Nephron progenitor cell (in vitro differentiated cells): ENCODE data around the gene MXRA8.

Experiments used
- DNase-seq: peaks from one replicate; pipeline ENCODE4 v3.0.0; 2021
- H3K27ac Mint-ChIP-seq: 2 replicates; pipeline ENCODE4 v1.8.0; 2021; ENCODE audit warnings: mild to moderate bottlenecking, moderate library complexity, mixed read lengths
- H3K27me3 Mint-ChIP-seq: 2 replicates; pipeline ENCODE4 v1.8.0; 2021; ENCODE audit warnings: mild to moderate bottlenecking, low read depth, mixed read lengths; ENCODE audit not compliant: poor library complexity
- H3K36me3 Mint-ChIP-seq: 2 replicates; pipeline ENCODE4 v1.8.0; 2021; ENCODE audit warnings: low read depth, mixed read lengths
- H3K4me1 Mint-ChIP-seq: 2 replicates; pipeline ENCODE4 v1.8.0; 2021; ENCODE audit warnings: mixed read lengths
- H3K4me3 Mint-ChIP-seq: 2 replicates; pipeline ENCODE4 v1.8.0; 2021; ENCODE audit warnings: mild to moderate bottlenecking, moderate library complexity, mixed read lengths
- H3K9me3 Mint-ChIP-seq: 2 replicates; pipeline ENCODE4 v1.8.0; 2021; ENCODE audit warnings: mild to moderate bottlenecking, moderate library complexity, mixed read lengths
- TF ChIP-seq, protein P1 (sequence below): fragments of 200-600 bp; sonication (generic); IDR thresholded peaks from 2 replicates; pipeline ENCODE4 v1.5.0; 2021; ENCODE audit warnings: antibody characterized with exemption

Gene MXRA8

DNA sequence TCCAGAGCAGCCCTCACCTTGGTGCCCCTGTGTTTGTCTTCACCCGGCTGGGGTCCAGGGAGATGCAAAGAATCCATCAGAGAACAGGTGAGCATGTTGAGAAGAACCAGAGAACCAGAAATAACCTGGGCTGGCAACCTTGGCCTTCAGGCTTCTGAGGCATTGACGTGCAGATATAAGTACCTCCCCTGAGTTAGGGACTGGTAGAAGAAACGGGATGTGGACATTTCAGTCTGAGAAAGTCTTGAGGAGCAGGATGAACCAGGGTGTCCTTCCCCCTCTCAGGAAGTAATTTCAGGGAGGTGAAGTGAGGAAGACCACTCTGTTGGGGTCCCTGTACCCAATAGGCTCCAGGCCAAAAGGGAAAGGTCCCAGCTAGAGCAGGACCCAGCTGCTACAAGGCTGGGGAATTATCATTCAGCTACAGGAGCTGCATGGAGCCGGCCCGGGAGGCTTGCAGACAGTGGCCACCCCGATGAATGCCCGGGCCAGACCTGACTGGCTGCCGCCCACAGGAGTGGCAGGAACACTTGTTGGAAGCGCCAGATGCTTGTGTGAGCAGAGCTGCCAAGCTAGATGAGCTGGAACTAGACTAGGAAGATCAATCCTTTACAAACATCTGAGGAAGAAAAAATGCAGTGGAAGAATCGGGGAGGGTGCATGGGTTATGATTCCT is 18.3 kb upstream of the MXRA8 start:
- TF ChIP-seq, protein P1, sequence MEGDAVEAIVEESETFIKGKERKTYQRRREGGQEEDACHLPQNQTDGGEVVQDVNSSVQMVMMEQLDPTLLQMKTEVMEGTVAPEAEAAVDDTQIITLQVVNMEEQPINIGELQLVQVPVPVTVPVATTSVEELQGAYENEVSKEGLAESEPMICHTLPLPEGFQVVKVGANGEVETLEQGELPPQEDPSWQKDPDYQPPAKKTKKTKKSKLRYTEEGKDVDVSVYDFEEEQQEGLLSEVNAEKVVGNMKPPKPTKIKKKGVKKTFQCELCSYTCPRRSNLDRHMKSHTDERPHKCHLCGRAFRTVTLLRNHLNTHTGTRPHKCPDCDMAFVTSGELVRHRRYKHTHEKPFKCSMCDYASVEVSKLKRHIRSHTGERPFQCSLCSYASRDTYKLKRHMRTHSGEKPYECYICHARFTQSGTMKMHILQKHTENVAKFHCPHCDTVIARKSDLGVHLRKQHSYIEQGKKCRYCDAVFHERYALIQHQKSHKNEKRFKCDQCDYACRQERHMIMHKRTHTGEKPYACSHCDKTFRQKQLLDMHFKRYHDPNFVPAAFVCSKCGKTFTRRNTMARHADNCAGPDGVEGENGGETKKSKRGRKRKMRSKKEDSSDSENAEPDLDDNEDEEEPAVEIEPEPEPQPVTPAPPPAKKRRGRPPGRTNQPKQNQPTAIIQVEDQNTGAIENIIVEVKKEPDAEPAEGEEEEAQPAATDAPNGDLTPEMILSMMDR = no peak
- Mint-ChIP-seq H3K9me3 (no peaks in the 10 kb centered on the region), H3K4me3 (peak overlapping the region; percentile 89), H3K27ac (peak overlapping the region; percentile 75), H3K27me3 (no peaks in the 10 kb centered on the region), H3K36me3 (no peaks in the 10 kb centered on the region), H3K4me1 (peaks cover 20% of the 10 kb centered on the region)
- DNase-seq = no peak

DNA sequence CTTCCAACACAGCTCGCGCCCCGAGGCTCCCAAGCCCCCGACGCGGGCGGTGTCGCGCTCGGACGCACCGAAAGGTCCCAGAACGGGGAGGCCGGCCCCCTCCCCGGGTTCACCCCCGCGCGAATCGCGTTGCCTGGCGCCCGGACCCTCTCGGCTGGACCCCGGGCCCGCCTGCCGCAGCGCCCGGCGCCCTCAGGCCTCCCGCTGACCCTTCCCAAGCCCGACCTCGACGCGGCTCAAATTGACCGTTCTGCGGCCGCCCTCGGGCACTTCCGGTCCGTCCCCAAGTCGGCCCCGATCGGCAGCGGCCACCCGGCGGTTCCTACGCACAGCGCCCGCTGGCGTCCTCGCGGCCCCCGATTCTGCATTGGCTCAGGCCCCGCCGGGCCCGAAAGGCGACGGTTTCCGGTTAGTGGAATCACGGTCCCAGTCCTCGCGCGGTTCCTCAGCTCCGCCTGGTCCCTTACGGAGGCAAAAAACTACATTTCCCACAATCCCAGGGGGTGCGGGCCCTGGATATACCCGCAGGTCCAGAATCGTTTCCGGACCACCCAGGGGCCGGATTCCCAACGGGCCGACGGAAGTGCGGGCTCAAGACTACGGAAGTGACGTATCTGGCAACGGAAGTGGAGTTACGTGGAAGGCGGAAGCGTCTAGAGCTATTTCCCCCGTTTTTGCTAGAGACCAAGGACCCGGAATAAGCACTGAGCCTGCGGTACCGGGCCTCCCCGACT is 16.7 kb upstream of the MXRA8 start, which contains the start of gene AURKAIP1:
Gene AURKAIP1 (minus strand): TSS at position 279 of the 734 bp plus-strand sequence. CDS start 451 bp downstream, outside the sequence.
- H3K27me3 Mint-ChIP-seq = no peaks in the 10 kb centered on the region
- TF ChIP-seq, protein P1 = no peak
- peak within 1 kb of the TSS; percentile 98 for H3K27ac Mint-ChIP-seq
- H3K4me3 Mint-ChIP-seq = peak within 1 kb of the TSS; percentile 89
- peak; percentile 97 for DNase-seq
- no peaks in the 10 kb centered on the region for H3K9me3 Mint-ChIP-seq
- peaks cover 20% of the 10 kb centered on the region for H3K4me1 Mint-ChIP-seq
- no peaks in the 10 kb centered on the region for H3K36me3 Mint-ChIP-seq

DNA sequence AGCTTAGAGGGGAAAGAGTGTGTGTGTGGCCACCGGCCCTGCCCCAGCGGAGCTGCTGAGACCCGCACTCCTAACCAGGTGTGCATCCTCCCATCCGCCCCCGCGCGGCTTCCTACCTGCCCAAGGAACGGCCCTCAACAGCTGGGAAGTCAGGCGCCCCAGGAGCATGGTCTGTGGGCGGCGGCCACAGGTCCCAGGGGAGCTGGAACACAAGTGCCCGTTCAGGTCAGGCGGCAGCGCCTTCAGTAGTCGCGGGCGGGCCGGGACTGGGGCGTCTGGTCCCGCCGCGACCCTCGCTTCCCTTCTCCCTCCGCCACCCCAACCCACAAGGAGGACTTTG is 16.2 kb upstream of the MXRA8 start:
- Mint-ChIP-seq H3K9me3 (no peaks in the 10 kb centered on the region), H3K36me3 (no peaks in the 10 kb centered on the region), H3K4me3 (peak overlapping the region; percentile 89), H3K27me3 (no peaks in the 10 kb centered on the region), H3K27ac (no peak overlapping the region), H3K4me1 (peaks cover 20% of the 10 kb centered on the region)
- TF ChIP-seq, protein P1 = no peak
- DNase-seq = peak; percentile 56

DNA sequence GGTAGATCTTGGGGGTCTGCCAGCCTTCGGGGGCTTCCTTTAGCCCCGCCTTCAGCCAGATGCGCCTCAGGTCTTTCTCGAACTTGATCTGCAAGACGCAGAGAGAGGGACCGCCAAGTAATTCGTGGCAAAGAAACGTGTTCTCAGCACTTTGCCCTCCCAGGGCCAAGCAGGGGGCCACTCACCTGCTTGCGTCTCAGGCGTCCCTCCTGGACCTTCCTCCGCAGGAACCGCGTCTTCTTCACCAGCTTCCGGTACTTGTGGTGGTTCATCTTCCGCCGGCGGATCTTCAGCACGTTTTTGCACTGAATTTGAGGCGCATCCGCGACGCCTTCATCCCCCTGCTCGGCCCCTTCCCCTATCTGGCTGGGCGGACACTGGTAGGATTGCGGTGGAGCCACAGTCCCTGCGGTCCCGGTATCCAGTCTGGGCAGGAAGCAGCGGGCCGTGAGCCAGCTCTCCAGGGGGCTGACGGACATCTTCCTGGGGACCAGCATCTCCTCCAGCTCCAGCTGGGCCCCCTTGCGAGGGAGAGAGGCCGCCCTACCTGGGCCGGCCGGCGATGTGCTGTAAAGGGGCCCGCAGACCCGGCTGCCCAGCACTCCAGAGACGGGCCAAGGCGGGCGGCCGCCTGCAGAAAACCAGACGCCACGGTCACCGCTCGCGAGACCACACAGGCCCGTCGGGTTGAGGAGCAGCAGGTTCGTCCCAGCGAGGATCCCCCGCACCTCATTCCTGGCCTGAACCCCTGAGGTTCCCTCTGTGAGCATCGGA is 15.6 kb upstream of the MXRA8 start:
- peaks cover 20% of the 10 kb centered on the region for H3K4me1 Mint-ChIP-seq
- H3K27ac Mint-ChIP-seq = no peak overlapping the region
- peak overlapping the region; percentile 89 for H3K4me3 Mint-ChIP-seq

DNA sequence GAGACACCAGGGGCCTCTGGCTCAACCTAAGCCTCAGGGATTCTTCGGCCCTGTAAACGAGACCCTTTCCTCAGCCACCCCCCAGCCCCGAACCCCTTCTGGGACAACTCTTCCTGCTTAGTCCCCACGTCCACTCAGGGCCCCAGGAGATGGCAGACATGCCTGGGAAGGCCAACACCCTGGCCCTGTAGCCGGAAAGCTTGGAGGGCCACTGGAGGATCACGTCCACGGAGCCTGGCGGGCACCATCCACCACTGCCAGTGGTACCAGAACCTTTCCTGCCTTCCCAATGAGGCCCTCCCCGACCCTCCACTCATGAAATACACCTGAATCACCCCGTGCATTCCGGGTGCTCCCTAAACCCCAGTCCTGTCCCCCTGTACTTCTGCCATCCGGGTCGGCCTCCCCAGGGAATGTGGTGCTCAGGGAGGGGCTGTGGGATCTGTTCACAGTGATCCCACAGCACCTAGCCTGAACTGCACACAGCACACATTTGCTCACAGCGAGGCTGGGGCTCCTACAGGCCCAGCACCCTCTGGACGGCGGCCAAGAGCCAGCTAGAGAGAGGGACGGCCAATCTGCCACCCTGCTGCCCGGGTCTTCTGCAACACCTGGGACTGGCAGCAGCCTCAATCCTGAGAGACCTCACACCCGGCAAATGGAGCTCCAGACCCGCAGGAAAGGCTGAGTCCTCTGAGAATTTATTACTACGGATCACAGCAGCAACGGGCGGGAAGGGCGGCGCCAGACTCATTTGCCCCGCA is 14.9 kb upstream of the MXRA8 start:
- H3K27me3 Mint-ChIP-seq = no peaks in the 10 kb centered on the region
- peak overlapping the region; percentile 89 for H3K4me3 Mint-ChIP-seq
- H3K36me3 Mint-ChIP-seq = no peaks in the 10 kb centered on the region
- peaks cover 20% of the 10 kb centered on the region for H3K4me1 Mint-ChIP-seq
- H3K27ac Mint-ChIP-seq = no peak overlapping the region
- no peak for DNase-seq
- H3K9me3 Mint-ChIP-seq = no peaks in the 10 kb centered on the region
- TF ChIP-seq, protein P1 = no peak

More for the DNA sequence above, 15.6 kb upstream of the MXRA8 start:
- Mint-ChIP-seq H3K27me3 (no peaks in the 10 kb centered on the region), H3K9me3 (no peaks in the 10 kb centered on the region), H3K36me3 (no peaks in the 10 kb centered on the region)
- TF ChIP-seq, protein P1 = no peak
- no peak for DNase-seq
